GM18520 (cell line): ENCODE results near the gene OLA1.
"Not testable (repeated sequence)": the region's sequence is repeated elsewhere in the genome, so short reads cannot be mapped to it uniquely, and the experiment has no call there.

Source experiments
- ATAC-seq: cut with Tn5 transposase; IDR thresholded peaks from one replicate; pipeline ENCODE4 v1.9.1; 2021; ENCODE audit not compliant: unreplicated experiment

The OLA1 gene

DNA sequence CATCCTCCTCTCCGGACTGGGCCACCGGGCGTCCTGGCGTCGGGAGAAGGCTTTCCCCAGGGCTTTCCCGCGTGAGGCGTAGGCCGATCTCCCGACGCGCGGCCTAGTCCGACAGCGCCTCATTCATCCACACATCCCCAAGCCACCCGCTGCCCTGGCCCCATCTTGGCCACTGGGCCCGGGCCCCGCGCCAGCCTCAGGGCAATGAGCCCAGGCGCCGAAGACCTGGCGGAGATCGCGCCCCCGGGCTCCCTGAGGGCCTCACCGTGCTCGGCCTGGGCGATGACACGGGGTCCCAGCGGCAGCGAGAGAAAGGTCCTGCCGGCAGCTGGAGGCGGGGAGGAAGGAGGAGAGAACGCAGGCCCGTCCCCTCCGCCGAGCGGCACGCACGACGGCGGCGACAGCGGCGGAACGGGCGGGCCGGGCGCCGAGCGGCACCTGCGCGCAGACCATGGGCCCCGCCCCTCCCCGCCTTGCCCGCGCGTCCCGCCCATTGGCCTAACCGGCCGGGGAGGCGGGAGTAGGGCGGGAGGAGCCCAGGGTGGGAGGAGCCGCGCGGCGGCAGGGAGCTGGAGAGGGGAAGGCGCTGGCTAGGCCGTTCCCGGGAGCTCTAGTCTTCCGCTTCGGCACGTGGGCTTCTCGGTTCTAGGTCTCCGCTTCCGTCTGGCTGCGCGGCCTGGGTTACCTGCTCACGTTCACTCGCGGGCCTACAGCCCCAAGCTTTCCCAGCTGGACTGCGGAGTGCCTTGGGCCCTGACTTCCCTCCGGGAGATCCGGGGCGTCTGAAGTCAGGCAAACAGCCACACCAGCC is at the start of gene OLA1:
TSS of gene OLA1 (minus strand) at position 346 of the 811 bp plus-strand sequence. CDS start 1,717 bp downstream, outside the sequence.
- peak; percentile 94 for ATAC-seq

DNA sequence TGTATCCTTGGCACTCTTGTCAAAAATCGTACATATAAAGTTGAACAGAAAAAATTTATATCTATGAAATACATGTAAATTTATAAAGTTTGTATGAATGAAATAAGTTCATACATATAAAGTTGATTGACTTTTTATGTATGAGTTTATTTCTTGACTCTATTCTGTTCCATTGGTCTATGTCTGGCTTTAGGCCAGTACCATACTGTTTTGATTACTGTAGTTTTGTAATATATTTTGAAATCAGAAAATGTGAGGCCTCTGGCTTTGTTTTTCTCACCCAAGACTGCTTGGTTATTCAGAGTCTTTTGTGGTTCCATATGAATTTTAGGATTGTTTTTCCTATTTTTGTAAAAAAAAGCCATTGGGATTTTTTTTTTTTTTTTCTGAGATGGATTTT is 44.6 kb upstream of the OLA1 start:
- ATAC-seq, result no peak

DNA sequence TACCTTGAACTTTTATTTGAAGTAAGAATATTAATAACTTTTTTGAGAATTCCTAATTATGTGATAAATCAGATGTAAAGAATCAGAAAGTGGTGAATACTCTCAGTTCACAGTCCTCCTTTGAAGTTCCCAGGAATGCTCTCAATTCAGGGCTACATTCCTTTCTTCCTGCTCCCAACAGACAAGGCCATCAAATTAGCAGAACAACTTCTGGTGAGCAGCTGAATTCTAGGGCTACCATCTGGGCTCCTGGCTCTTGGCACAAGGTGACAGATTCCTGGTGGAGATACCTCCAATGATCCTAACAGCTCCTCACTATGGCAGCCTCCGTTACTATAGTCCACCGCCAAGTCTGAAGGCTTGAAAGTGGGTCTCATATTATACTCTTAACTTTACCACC is 37.8 kb upstream of the OLA1 start:
- ATAC-seq, result no peak

DNA sequence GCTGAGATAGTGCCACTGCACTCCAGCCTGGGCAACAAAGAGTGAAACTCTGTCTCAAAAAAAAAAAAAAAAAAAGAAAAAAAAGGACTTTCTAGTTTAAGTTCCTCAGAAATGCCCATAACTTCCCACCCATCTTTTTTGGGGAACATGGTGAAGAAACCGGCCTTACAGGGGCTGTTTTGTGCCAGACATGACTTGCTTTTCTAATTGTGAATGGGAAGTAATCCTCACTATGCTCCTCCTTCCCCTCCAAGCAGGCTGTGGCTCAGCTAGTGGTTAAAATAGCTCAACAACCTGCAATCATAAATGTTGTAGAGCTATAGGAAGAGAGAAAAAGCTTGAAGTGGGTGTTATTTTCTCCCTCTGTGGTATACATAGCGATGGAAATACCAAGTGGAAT is 34.1 kb upstream of the OLA1 start:
- no peak for ATAC-seq

DNA sequence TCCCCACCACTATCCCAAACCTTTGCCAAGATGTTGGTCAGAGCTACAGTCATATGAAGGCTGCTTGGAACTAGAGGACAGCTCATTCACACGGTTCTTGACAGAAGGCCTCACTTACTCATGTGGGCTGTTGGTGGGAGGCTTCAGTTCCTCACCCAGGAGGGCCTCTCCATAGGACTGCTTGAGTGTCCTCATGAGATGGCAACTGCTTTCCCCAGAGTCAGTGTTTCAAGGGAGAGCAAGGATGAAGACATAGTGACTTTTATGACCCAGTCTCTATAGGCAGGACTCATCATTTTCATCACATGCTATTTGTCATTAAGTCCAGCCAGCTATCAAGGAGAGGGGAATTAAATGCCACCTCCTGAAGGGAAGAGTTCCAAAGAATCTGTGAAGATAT is 33.4 kb upstream of the OLA1 start:
- no peak for ATAC-seq

DNA sequence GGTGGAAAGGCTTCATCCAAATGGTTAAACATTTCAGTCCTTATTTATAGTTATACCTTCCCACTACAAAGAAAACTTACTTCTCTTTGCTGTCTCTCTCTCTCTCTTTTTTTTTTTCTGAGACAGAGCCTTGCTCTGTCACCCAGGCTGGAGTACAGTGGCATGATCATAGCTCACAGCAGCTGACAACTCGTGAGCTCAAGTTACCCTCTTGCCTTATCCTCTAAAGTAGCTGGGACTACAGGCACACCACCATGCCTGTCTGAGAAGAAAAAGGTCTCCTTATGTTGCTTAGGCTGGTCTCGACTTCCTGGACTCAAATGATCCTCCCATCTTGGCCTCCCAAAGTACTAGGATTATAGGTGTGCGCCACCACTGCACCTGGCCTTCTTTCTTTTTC is 32.3 kb upstream of the OLA1 start:
- no peak for ATAC-seq

DNA sequence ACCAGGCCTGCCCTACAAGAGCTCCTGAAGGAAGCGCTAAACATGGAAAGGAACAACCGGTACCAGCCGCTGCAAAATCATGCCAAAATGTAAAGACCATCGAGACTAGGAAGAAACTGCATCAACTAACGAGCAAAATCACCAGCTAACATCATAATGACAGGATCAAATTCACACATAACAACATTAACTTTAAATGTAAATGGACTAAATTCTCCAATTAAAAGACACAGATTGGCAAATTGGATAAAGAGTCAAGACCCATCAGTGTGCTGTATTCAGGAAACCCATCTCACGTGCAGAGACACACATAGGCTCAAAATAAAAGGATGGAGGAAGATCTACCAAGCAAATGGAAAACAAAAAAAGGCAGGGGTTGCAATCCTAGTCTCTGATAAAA is 21.9 kb upstream of the OLA1 start:
- not testable (repeated sequence) for ATAC-seq

DNA sequence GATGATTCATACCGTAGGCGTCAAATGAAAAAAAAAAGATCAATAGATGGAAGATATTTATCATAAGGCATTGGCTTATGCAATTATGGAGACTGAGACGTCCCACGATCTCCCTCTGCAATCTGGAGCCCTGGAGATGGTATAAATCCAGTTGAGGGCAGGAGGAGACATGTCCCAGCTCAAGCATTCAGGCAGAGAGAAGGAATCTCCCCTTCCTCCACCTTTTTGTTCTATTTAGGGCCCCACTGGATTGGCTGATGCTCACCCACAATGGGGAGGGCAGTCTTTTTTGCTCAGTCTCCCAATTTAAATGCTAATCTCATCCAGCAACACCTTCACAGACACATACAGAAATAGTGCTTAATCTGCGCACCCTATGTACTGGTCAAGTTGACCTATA is 18.0 kb upstream of the OLA1 start:
- ATAC-seq, result no peak

DNA sequence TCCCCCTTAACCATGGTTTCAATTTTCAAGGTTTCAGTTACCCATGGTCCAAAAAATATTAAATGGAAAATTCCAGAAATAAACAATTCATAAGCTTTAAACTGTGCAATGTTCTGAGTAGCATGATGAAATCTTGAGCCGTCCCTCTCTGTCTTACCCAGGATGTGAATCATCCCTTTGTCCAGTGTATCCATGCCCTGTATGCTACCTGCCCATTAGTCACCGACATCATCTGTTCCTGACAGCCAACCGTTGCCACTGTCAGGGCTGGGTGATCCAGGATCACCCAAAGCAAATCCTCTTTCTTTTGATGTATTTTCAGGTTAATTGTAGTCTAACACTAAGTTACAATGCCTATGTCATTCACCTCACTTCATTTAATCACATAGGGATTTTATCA is 15.7 kb upstream of the OLA1 start:
- ATAC-seq, result no peak

DNA sequence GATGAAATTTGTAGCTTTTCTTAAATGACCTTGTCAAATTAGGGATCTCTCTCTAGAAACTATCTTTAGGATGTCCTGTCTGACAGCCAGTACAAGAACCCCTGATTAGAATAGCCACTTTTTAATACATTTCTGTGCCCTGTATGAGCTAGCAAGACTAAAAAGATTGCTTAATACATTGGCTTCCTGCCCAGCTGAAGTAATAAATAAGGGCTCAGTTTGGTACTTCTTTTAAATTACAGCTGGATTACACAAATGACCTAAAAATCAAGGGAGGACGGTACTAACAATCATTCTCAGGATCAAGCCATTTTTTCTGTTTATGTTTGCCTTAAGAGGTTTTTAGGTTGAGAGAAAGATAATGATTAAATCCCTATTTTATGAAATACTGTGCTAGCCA is 11.6 kb upstream of the OLA1 start:
- ATAC-seq, result no peak

DNA sequence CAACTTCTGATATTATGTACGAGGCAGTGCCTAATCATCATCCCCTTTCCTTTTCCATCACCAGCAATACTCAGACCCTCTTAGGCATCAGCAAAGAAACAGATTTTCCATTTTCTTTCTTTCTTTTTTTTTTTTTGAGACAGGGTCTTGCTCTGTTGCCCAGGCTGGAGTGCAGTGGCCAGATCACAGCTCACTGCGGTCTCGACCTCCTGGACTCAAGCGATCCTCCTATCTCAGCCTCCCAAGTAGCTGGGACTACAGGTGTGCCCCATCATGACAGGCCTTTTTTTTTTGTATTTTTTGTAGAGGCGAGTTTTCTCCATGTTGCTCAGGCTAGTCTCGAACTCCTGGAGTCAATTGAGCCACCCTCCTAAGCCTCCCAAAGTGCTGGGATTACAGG is 5.9 kb upstream of the OLA1 start:
- ATAC-seq, result no peak

DNA sequence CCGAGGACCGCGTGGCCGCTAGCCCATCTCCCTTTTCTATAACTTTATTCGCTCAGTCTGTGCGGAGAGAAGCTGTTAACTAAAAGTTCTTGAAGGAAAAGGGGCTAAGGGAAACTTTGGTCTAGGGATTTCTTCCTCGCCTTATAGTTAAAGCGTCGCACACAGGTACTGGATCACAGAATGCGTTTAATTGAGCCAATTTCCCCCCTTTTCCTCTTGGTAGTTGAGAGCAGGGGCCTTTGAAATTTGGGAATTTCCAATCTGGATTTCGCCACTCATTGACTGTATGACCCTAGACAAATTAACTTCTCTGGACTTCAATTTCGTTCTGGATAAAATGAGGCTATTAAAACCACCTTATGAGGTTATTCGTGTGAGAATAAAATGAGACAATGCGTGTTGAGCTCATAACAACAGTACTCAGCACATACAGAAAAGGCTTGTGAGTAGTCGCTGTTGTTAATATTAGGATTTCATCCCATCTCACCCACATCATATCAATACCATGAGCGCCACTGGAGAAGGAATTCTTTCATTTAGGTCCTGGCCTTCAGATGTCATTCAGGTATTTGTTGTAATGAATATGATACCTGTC is 763 bp upstream of the OLA1 start:
- ATAC-seq, result no peak

DNA sequence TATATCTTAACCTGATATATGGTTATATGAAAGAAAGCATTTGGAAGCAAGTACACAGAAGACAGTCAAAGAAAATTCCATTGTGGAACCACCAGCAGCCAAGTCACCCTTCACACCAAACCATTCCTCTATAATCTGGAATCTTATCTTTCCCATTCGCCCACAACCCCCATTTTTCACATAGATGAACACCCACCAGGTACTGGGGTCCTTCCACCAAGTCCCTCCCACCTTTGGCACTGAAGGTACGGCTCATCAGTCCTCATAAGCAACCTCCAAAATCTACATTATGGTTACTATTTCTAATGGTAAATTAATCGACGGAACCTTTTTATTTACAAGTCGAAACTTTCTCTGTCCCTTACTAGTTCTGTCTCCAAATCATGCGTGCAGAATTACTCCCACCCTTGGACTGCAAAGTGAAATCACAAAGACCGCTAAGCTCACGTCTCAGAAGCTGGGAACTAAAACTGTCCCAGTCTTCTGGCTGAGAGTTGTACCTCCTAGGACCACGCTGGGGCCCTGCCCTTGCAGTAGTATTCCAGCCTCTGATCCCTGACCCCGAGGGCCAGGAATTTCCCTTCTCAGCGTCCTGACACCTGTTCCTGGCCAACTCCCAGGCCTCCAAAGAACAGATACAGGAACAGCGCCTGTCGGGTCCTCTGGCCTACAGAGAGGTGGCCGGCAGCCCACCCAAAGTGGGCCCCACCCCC is 702 bp downstream of the OLA1 start:
- ATAC-seq, result no peak

DNA sequence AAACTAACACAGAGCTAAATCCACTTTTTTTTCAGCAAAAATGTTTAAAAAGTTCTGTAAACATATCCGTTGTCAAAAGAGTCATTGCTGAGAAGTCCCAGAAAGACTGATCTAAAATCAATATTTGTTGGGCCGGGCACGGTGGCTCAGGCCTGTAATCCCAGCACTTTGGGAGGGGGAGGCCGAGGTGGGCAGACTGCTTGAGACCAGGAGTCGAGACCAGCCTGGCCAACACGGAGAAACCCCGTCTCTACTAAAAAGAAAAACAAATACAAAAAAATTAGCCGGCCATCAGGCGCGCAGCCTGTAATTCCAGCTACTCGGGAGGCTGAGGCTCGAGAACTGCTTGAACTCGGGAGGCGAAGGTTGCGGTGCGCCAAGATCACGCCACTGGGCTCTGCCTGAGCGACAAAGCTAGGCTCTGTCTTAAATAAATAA is 1.4 kb downstream of the OLA1 start:
- no peak for ATAC-seq

DNA sequence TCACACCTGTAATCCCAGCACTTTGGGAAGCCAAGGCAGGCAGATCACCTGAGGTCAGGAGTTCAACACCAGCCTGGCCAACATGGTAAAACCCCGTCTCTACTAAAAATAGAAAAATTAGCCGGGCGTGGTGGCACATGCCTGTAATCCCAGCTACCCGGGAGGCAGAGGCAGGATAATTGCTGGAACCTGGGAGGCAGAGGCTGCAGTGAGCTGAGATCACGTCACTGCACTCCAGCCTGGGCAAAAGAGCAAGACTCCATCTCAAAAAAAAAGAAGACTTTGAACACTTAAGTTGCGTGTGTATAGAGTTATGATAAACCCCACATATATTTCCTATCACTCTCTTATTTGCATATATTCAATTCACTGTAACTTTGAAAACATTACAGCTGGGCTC is 2.7 kb downstream of the OLA1 start:
- ATAC-seq, result not testable (repeated sequence)

DNA sequence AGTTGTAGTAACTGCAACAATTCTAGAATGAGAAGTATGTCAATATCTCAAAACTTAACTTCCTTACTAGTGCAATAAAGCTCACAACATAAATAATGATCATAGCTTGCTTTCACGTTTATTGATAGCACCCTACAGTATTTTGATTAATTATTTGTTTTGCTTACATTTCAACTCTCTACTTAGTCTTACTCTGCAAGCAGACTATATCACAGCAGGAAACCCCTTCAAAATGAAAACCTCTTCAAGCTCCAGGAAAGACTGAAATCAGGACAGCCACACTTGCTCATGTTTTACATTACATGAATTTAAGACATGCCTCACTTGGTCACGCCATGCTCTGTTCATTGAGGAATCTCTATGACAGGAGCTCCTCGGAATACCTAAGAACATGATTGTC is 3.3 kb downstream of the OLA1 start:
- no peak for ATAC-seq

DNA sequence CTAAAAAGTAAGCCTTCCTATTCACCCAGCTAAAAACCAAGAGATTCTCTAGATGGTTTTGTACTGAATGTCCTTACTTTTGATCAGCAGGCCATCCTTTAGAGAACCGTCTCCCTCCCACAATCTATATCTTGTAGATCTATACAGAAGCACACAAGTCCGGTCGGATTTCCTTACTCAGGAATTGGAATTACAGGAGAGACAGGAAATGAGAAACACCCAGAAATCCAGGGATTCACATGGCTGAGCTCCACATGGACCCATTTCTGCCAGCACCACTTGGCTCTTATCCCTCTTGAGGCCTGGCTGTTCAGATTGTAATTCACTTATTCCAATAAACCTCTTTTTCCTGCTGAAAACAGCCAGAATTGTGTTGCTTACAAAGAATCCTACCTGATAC is 4.5 kb downstream of the OLA1 start:
- ATAC-seq, result no peak

DNA sequence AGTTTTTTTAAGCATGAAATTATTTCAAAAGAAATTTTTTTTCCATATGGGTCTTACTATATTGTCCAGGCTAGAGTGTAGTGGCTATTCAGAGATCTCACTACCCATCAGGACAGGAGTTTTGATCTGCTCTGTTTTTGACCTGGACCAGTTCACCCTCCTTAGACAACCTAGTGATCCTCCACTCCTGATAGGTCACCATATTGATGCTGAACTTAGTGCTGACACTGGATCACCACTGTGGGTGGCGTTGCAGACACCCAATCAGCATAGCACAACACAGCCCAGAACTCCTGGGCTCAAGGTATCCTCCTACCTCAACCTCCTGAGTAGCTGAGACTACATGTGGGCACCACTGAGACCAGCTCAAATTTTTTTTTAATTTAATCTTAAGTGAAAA is 8.2 kb downstream of the OLA1 start:
- ATAC-seq, result no peak

DNA sequence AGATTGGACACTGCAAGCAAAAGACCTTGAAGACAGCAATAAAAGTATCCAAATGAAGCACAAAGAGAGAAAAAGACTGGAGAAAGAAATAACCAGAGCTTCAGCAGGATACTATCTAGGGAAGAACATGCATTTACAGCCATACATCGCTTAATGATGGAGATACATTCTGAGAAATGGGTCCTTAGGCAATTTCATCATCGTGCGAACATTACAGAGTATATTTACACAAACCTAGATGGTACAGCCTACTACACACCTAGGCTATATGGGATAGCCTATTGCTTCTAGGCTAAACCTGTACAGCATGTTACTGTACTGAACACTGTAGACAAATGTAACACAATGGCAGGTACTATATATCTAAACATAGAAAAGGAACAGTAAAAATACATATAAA is 11.9 kb downstream of the OLA1 start:
- ATAC-seq, result no peak

DNA sequence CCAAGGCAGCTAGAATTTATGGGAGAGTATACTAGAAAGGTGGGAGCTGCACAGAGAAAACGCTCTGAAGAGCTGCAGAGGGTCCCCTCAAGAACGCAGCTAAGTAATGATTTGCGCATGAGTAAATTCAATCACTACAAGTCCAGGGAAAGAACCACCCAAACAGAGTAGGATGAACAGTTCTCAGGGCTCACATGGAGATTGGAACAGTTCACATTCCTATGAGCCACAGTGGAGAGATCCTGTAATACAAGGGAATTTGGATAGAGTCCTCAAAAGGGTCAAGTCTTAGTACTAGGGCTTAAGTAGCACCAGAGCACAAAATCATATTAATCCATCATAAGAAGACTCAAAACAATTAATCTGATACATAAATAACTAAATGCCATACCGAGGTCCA is 12.7 kb downstream of the OLA1 start:
- no peak for ATAC-seq

DNA sequence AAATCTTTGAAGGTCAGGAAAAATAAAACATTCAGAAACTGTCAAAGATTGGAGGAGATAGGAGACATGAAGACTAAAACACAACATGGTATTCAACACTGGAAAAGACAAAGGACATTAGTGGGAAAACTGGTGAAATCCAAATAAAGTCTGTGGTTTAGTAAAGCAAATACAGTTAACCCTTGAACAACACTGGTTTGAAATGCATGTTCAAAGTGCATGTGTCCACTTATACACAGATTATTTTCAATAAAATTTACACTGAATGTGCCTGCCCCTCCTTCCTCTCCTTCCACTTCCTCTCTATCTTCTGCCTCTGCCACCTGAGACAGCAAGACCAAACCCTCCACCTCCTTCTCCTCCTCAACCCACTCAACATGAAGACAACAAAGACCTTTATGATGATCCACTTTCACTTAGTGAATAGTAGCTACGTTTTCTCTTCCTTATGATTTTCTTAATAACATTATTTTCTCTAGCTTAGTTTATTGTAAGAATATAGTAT is 14.5 kb downstream of the OLA1 start:
- no peak for ATAC-seq

DNA sequence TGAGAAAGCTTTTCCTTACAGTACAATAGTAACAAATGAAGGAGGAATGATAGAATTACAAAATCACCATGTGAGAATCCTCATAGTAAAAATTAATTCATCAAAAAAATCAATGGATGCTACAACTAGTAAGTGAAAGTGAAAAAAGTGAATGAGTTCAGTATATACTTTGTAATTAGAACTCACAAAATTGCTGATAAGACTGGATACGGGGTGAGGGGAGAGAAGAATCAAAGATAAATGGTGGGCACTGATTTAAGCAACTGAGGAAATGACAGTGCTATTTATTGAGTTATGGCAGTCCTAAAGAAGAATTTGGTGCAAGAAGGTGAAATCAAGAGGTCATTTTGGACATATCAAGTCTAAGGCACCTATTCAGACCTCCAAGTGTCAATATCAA is 20.6 kb downstream of the OLA1 start:
- ATAC-seq, result no peak
